Ishikawa (cell line): ENCODE measurements around the gene TRIB2.

ENCODE experiments used
- CEBPB ChIP-seq: IDR thresholded peaks from 2 replicates; pipeline ENCODE4 v1.6.1; 2012
- EGR1 ChIP-seq: IDR thresholded peaks from 2 replicates; pipeline ENCODE4 v1.6.1; 2012
- EP300 ChIP-seq: IDR thresholded peaks from 2 replicates; pipeline ENCODE4 v1.6.1; 2012; ENCODE audit warnings: borderline replicate concordance
- FOXM1 ChIP-seq: IDR thresholded peaks from 2 replicates; pipeline ENCODE4 v1.6.1; 2012; ENCODE audit warnings: low read depth, borderline replicate concordance
- NFIC ChIP-seq: IDR thresholded peaks from 2 replicates; pipeline ENCODE4 v1.6.1; 2012
- RAD21 ChIP-seq: IDR thresholded peaks from 2 replicates; pipeline ENCODE4 v1.6.1; 2012; ENCODE audit warnings: low read depth
- TAF1 ChIP-seq: IDR thresholded peaks from 2 replicates; pipeline ENCODE4 v1.6.1; 2012; ENCODE audit warnings: low read depth, mild to moderate bottlenecking
- TCF12 ChIP-seq: IDR thresholded peaks from 2 replicates; pipeline ENCODE4 v1.6.1; 2012; ENCODE audit warnings: low read depth
- YY1 ChIP-seq: IDR thresholded peaks from 2 replicates; pipeline ENCODE4 v1.6.1; 2012; ENCODE audit warnings: low read depth
- ZBTB7A ChIP-seq: IDR thresholded peaks from 2 replicates; pipeline ENCODE4 v1.6.1; 2012; ENCODE audit warnings: low read depth
- TF ChIP-seq, protein P1 (sequence below): IDR thresholded peaks from 2 replicates; pipeline ENCODE4 v1.6.1; 2012; ENCODE audit warnings: low read depth, mild to moderate bottlenecking
- TF ChIP-seq, protein P2 (sequence below): IDR thresholded peaks from 2 replicates; pipeline ENCODE4 v1.6.1; 2012

DNA sequence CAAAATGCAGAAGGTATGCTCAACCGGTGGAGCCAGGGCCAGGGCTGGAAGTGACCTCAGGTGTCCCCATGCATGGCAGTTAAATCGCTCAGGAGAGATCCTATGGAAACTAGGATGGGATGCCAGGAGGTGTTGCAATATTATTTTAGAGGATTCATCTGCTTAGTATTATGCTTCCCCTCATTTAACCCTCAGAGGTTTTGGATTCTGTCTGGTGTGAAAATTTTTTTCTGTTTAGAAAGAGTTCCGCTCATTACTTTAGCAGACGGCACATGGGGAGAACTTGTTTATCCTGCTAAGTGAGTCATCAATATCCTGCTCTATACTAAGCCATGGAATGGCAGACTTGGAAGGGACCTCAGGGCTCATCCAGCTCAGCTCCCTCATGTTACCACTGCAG, 42.5 kb downstream of the TRIB2 start:
- no peak for TF ChIP-seq RAD21
- TF ChIP-seq EGR1: no peak
- no peak for TF ChIP-seq TCF12
- TF ChIP-seq FOXM1: no peak
- no peak for TF ChIP-seq TAF1
- TF ChIP-seq, protein P1, sequence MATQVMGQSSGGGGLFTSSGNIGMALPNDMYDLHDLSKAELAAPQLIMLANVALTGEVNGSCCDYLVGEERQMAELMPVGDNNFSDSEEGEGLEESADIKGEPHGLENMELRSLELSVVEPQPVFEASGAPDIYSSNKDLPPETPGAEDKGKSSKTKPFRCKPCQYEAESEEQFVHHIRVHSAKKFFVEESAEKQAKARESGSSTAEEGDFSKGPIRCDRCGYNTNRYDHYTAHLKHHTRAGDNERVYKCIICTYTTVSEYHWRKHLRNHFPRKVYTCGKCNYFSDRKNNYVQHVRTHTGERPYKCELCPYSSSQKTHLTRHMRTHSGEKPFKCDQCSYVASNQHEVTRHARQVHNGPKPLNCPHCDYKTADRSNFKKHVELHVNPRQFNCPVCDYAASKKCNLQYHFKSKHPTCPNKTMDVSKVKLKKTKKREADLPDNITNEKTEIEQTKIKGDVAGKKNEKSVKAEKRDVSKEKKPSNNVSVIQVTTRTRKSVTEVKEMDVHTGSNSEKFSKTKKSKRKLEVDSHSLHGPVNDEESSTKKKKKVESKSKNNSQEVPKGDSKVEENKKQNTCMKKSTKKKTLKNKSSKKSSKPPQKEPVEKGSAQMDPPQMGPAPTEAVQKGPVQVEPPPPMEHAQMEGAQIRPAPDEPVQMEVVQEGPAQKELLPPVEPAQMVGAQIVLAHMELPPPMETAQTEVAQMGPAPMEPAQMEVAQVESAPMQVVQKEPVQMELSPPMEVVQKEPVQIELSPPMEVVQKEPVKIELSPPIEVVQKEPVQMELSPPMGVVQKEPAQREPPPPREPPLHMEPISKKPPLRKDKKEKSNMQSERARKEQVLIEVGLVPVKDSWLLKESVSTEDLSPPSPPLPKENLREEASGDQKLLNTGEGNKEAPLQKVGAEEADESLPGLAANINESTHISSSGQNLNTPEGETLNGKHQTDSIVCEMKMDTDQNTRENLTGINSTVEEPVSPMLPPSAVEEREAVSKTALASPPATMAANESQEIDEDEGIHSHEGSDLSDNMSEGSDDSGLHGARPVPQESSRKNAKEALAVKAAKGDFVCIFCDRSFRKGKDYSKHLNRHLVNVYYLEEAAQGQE: no peak
- TF ChIP-seq, protein P2, sequence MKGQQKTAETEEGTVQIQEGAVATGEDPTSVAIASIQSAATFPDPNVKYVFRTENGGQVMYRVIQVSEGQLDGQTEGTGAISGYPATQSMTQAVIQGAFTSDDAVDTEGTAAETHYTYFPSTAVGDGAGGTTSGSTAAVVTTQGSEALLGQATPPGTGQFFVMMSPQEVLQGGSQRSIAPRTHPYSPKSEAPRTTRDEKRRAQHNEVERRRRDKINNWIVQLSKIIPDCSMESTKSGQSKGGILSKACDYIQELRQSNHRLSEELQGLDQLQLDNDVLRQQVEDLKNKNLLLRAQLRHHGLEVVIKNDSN: no peak
- TF ChIP-seq ZBTB7A: no peak
- TF ChIP-seq NFIC: no peak
- TF ChIP-seq CEBPB: no peak
- no peak for TF ChIP-seq EP300
- no peak for TF ChIP-seq YY1
